Hematopoietic multipotent progenitor cell (in vitro differentiated cells): Measurements from ENCODE around the gene CEP131. TPM values are rescaled to one million over a fixed set of nuclear protein-coding genes. Genes with fewer than 3 reads are reported as not detected.

Experiments used
- total RNA-seq: library from RNA; depleted of rRNA; stranded (reverse); fragments of >200 nt; gene quantifications from one replicate; pipeline ENCODE4 v1.2.3, GENCODE V29; 2012

CEP131 gene
- total RNA-seq, 1 donor, result 17.8 TPM

Other genes starting within 250 kb of the CEP131 start
- gene CHMP6, start 231.1 kb downstream of the CEP131 start, total RNA-seq, result 16.2 TPM
- gene BAIAP2, start 187.8 kb downstream of the CEP131 start, total RNA-seq, result 5.1 TPM
- gene PVALEF, start 57.5 kb downstream of the CEP131 start, total RNA-seq, result not detected
- 7.0 TPM for gene AATK, start 56.7 kb downstream of the CEP131 start, total RNA-seq
- gene TEPSIN, start 16.1 kb upstream of the CEP131 start, total RNA-seq, result 38.0 TPM
- gene NDUFAF8, start 16.4 kb upstream of the CEP131 start, total RNA-seq, result 17.0 TPM
- 91.8 TPM for gene SLC38A10, start 72.3 kb upstream of the CEP131 start, total RNA-seq
- gene BAHCC1, start 172.5 kb upstream of the CEP131 start, total RNA-seq, result 21.3 TPM